Measurements from ENCODE around the gene PLEKHG1.

DNA sequence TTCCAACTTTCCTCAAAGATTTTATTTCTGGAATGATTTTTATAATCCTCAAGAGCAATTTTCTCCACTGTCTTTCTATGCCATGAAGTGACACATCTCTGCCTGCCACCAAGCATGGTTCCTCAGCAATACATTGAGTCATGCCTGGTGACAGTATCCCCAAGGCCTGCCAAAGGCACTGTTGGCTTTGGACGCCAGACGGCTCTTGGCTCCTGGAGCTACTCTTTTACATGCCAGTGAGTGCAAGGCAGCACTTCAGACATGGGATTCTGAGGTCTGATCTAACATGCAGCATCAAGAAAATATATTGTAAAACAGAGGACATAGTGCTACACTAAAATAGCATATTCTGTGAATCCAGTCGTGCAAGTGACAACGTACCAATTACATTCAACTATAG lies 20.1 kb upstream of the PLEKHG1 start:
- TF ChIP-seq, protein P1, sequence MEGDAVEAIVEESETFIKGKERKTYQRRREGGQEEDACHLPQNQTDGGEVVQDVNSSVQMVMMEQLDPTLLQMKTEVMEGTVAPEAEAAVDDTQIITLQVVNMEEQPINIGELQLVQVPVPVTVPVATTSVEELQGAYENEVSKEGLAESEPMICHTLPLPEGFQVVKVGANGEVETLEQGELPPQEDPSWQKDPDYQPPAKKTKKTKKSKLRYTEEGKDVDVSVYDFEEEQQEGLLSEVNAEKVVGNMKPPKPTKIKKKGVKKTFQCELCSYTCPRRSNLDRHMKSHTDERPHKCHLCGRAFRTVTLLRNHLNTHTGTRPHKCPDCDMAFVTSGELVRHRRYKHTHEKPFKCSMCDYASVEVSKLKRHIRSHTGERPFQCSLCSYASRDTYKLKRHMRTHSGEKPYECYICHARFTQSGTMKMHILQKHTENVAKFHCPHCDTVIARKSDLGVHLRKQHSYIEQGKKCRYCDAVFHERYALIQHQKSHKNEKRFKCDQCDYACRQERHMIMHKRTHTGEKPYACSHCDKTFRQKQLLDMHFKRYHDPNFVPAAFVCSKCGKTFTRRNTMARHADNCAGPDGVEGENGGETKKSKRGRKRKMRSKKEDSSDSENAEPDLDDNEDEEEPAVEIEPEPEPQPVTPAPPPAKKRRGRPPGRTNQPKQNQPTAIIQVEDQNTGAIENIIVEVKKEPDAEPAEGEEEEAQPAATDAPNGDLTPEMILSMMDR (conservative IDR thresholded peaks at IDR 0.05; ENCODE audit: low read depth, low read length) = no peak
- TF ChIP-seq EZH2 (IDR thresholded peaks at IDR 0.05; ENCODE audit: borderline replicate concordance, low read depth, low read length, poor library complexity, severe bottlenecking) = no peak
